ENCODE results near the gene IGHMBP2. TPM values are rescaled to one million over a fixed set of nuclear protein-coding genes. Genes with fewer than 3 reads are reported as not detected.

The IGHMBP2 gene
- total RNA-seq, 1 experiment from 2014 or later, result 24.0 TPM

DNA sequence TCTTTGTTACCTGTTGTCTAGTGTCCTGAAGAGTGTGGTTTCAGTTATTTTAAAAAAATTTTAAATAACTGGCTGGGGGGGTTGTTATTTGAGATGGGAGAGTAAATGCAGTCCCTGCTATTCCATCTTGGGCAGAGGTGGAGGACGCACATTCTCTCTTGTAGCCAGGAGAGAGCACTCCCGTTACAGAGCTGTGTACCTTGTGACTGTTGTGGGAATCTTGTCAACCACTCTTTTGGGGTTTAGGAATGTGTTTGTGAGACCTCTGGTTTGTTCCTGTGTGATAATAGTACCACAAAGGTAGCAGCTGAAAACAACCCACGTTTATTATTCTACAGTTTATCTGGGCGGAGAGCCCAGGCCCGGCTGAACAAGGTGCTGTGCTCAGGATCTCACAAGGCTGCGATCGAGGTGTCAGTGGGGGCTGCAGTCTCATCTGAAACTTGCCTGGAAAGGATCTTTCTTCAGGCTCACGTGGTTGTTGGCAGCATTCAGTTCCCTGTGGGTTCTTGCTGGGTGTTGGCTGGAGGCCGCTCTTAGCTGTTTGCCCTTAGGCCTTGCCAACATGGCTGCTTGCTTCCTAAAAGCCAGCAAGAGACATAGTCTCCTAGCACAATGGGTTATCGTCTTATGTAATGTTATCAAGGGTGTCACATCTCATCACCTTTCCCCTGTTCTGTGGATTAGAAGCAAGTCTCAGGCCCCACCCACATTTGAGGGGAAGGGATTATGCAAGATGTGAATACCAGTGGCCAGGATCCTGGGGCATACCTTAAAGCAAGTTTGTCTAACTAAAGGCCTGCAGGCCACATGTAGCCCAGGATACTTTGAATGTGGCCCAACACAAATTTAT lies 20.6 kb downstream of the IGHMBP2 start:
- no peak overlapping the region for H3K14ac ChIP-seq (ENCODE audit: insufficient read depth, low read length)
- H4K8ac ChIP-seq (replicated peaks; ENCODE audit: insufficient read length, low read depth, low read length), result no peak overlapping the region
- H2AK5ac ChIP-seq (ENCODE audit: insufficient read length, low read length), result no peak overlapping the region
- H2BK20ac ChIP-seq (ENCODE audit: low read depth, low read length, poor library complexity, severe bottlenecking), result no peak overlapping the region
- H3K23ac ChIP-seq (ENCODE audit: insufficient read length, low read depth, low read length), result no peak overlapping the region
- H3K4me3 Mint-ChIP-seq, result no peak overlapping the region
- no peak overlapping the region for H2BK12ac ChIP-seq (ENCODE audit: insufficient read length, low read depth, low read length)
- H2BK15ac ChIP-seq (ENCODE audit: low read depth, low read length), result no peak overlapping the region
- no peak overlapping the region for H2AFZ ChIP-seq (ENCODE audit: low read length)
- H3K79me2 ChIP-seq (ENCODE audit: insufficient read depth, low read length), result no peaks in the 10 kb centered on the region; the same call in 1 of the 2 replicates
- H3K56ac ChIP-seq (ENCODE audit: insufficient read length, low read depth, low read length), result no peak overlapping the region
- no peak overlapping the region for H3K4me2 ChIP-seq (ENCODE audit: insufficient read depth, insufficient read length, low read length)
- H4K91ac ChIP-seq (ENCODE audit: insufficient read length, low read depth, low read length), result no peak overlapping the region
- H3K27ac Mint-ChIP-seq, result no peak overlapping the region
- H3K4me1 ChIP-seq (ENCODE audit: insufficient read depth, low read length), result no peaks in the 10 kb centered on the region
- H3K4me1 Mint-ChIP-seq, result no peaks in the 10 kb centered on the region
- peaks cover 54 to 90% (median 84%) of the 10 kb centered on the region in 3 experiments for H3K36me3 Mint-ChIP-seq (ENCODE audit: insufficient read depth in 1 of 3, low read depth in 3 of 3)
- no CpG with 5 or more reads among the region's 10 CpGs for WGBS (ENCODE audit: extremely low coverage, insufficient read length, low lambda C conversion rate)
- DNase-seq, result no peak
- no peak overlapping the region for H3K9ac ChIP-seq (ENCODE audit: extremely low read depth, insufficient read length, low read length)
- no peak overlapping the region for H3K27ac ChIP-seq (ENCODE audit: insufficient read length, low read depth, low read length)
- peaks cover 5% of the 10 kb centered on the region for H3K9me3 ChIP-seq (ENCODE audit: control insufficient read depth, low read depth, low read length)
- no peaks in the 10 kb centered on the region for H3K23me2 ChIP-seq (ENCODE audit: insufficient read length, low read depth, low read length, poor library complexity, severe bottlenecking)
- H2BK120ac ChIP-seq (ENCODE audit: low read depth, low read length, poor library complexity, severe bottlenecking), result no peak overlapping the region
- no peaks in the 10 kb centered on the region for H3K79me1 ChIP-seq (ENCODE audit: insufficient read depth, low read depth, low read length, poor library complexity, severe bottlenecking)
- peaks cover 20% of the 10 kb centered on the region in 2 experiments for H3K9me3 Mint-ChIP-seq
- H3K27me3 ChIP-seq (ENCODE audit: insufficient read depth, low read length), result no peaks in the 10 kb centered on the region
- no peak overlapping the region for H3K18ac ChIP-seq (ENCODE audit: insufficient read length, low read depth, low read length)
- H3T11ph ChIP-seq (ENCODE audit: low read length), result no peak overlapping the region
- no peaks in the 10 kb centered on the region for H4K20me1 ChIP-seq (ENCODE audit: control insufficient read depth, insufficient read depth, insufficient read length)
- no peaks in the 10 kb centered on the region; the same call in 1 of the 2 replicates for H3K27me3 Mint-ChIP-seq (ENCODE audit: low read depth)
- TF ChIP-seq, protein P1, sequence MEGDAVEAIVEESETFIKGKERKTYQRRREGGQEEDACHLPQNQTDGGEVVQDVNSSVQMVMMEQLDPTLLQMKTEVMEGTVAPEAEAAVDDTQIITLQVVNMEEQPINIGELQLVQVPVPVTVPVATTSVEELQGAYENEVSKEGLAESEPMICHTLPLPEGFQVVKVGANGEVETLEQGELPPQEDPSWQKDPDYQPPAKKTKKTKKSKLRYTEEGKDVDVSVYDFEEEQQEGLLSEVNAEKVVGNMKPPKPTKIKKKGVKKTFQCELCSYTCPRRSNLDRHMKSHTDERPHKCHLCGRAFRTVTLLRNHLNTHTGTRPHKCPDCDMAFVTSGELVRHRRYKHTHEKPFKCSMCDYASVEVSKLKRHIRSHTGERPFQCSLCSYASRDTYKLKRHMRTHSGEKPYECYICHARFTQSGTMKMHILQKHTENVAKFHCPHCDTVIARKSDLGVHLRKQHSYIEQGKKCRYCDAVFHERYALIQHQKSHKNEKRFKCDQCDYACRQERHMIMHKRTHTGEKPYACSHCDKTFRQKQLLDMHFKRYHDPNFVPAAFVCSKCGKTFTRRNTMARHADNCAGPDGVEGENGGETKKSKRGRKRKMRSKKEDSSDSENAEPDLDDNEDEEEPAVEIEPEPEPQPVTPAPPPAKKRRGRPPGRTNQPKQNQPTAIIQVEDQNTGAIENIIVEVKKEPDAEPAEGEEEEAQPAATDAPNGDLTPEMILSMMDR (conservative IDR thresholded peaks at IDR 0.05), result no peak
- H2BK5ac ChIP-seq (ENCODE audit: insufficient read length, low read length), result no peak overlapping the region
- H3K4ac ChIP-seq (ENCODE audit: low read depth, low read length), result no peak overlapping the region
- no peak overlapping the region for H4K5ac ChIP-seq (ENCODE audit: insufficient read length, low read depth, low read length)
